Omental fat pad (tissue), 4 donors: ENCODE measurements around the gene BIRC6. TPM values are rescaled to one million over a fixed set of nuclear protein-coding genes. Genes with fewer than 3 reads are reported as not detected.

Experiments
- small RNA-seq: library from RNA; depleted of rRNA; stranded (forward); fragments of <200 nt; gene quantifications from one replicate; pipeline ENCODE3, GENCODE V24; 2016
- total RNA-seq, 4 donors: library from RNA; depleted of rRNA; stranded (reverse); fragments of >200 nt; gene quantifications; one replicate each; pipeline ENCODE4 v1.1.0, GENCODE V29; 2016

BIRC6 gene
- total RNA-seq, 4 donors from 2014 or later: 118 to 226 (median 151) TPM

Small RNAs within 50 kb of the gene (small RNA-seq; reads per million reads assigned to genes)
- gene MIR4765 (not detected), gene MIR558 (not detected)

Other genes with a start within 250 kb of the BIRC6 start
- 10 to 100 TPM; 16.0 to 23.0 (median 19.8) TPM for gene SLC30A6, start 191.2 kb upstream of the BIRC6 start, total RNA-seq
- 1 to 10 TPM; 2.8 to 8.9 (median 6.7) TPM for gene NLRC4, start 92.1 kb upstream of the BIRC6 start, total RNA-seq
- 10 to 100 TPM; 12.2 to 33.9 (median 16.9) TPM for gene YIPF4, start 79.1 kb upstream of the BIRC6 start, total RNA-seq